H1 (cell line): Measurements from ENCODE around the gene SFMBT2. TPM values are rescaled to one million over a fixed set of nuclear protein-coding genes. Genes with fewer than 3 reads are reported as not detected.

Experiments used
- CHD7 ChIP-seq: fragments of 300-600 bp; sonication (generic); IDR thresholded peaks from 2 replicates; pipeline ENCODE4 v1.7.1; 2012; ENCODE audit warnings: low read length, moderate library complexity, mild to moderate bottlenecking, inconsistent platforms; ENCODE audit not compliant: insufficient replicate concordance
- polyA plus RNA-seq, 7 experiments: library from polyadenylated mRNA; depleted of rRNA in 3 of 7; stranded (reverse) in 5 of 7; unstranded in 2 of 7; fragments of >200 nt in 5 of 7; fragments of 200-250 nt in 2 of 7; gene quantifications; 1 replicate in 5 of 7; 2 replicates in 1 of 7; 4 replicates in 1 of 7; pipeline versions ENCODE4 v1.2.1 to v1.2.3, GENCODE V29; 2011 to 2013; ENCODE audit warnings: missing spikeins in 2 of 7, mixed read lengths in 2 of 7
- total RNA-seq: library from RNA; stranded (reverse); fragmentation: NEBNext Ultra II Directional; extraction: Animal tissue kit (Norgen Biotek cat#: 25700); gene quantifications from 2 replicates; pipeline ENCODE4 v1.2.1, GENCODE V29; 2021

SFMBT2 gene
- total and polyA plus RNA-seq, 2 of the 8 experiments (the other 6 are each of a cell fraction or from before 2014, with no cell fraction given), result 2.9 to 11.0 TPM

DNA sequence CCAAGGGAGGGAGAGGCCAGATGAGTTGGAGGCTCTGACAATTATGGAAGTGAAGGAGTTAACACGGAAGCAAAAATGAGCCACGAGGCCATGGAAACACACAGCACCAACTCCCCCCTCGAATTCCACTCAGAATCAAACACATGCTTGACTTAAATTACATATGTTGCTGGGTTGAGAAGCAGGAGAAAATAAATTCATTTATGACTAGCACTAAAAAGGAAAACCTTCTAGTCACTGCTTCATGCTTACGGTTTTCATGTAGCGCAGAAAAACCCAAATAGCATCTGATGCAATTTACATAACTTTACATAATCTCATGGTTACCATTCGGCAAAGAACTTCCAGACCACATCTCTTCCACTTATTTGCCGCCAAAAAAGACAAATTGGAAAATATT, 51.5 kb downstream of the SFMBT2 start (continued):
- no peak for TF ChIP-seq CHD7
